Activated CD8-positive, alpha-beta T cell treated with anti-CD3 and anti-CD28 coated beads for 36 hours (primary cell): ENCODE measurements around the gene MTUS2. TPM values are rescaled to one million over a fixed set of nuclear protein-coding genes. Genes with fewer than 3 reads are reported as not detected.
A peak's percentile ranks its signal among the peaks of the same experiment; 100 is the strongest.

Experiments
- ATAC-seq: fragments of 200-7000 bp; cut with Tn5 transposase; one replicate; pipeline ENCODE4 v1.10.0; 2021; ENCODE audit warnings: mild to moderate bottlenecking, moderate library complexity
- CTCF ChIA-PET: fragments of 350-600 bp; sonication (Branson Sonifier 250); formaldehyde crosslinking; loops from one replicate; lab custom pipeline; 2021; ENCODE audit warnings: antibody characterized with exemption; lab: Charles Lee
- POLR2A ChIA-PET: fragments of 350-600 bp; sonication (Branson Sonifier 250); formaldehyde crosslinking; loops from one replicate; lab custom pipeline; 2021; ENCODE audit warnings: antibody characterized with exemption; lab: Charles Lee
- DNase-seq: peaks from one replicate; pipeline ENCODE4 v3.0.0-alpha.2; 2020
- H3K27ac Mint-ChIP-seq: one replicate; pipeline ENCODE4 v1.8.0; 2021; ENCODE audit warnings: mild to moderate bottlenecking, mixed read lengths
- H3K27me3 Mint-ChIP-seq: one replicate; pipeline ENCODE4 v1.8.0; 2021; ENCODE audit warnings: mixed read lengths
- H3K36me3 Mint-ChIP-seq: one replicate; pipeline ENCODE4 v1.8.0; 2021; ENCODE audit warnings: low read depth, mixed read lengths
- H3K4me1 Mint-ChIP-seq: one replicate; pipeline ENCODE4 v1.8.0; 2021; ENCODE audit warnings: low read depth, mixed read lengths
- H3K4me3 Mint-ChIP-seq: one replicate; pipeline ENCODE4 v1.8.0; 2021; ENCODE audit warnings: mild to moderate bottlenecking, moderate library complexity, mixed read lengths
- H3K9me3 Mint-ChIP-seq: one replicate; pipeline ENCODE4 v1.8.0; 2021; ENCODE audit warnings: mixed read lengths
- intact Hi-C: fragments of 100-400 bp; cut with micrococcal nuclease; formaldehyde crosslinking; loops from one replicate; pipeline ENCODE4 v1.10.0; 2022
- total RNA-seq, 2 experiments: library from RNA; stranded (reverse); gene quantifications; one replicate each; pipeline ENCODE4 v1.2.3, GENCODE V29; 2021
- TF ChIP-seq, protein P1 (sequence below): fragments of 200-600 bp; IDR thresholded peaks from one replicate; pipeline ENCODE4 v1.8.0; 2022; ENCODE audit warnings: antibody characterized with exemption, mild to moderate bottlenecking

Gene MTUS2
- total RNA-seq, 2 experiments from 2014 or later, result not detected

DNA sequence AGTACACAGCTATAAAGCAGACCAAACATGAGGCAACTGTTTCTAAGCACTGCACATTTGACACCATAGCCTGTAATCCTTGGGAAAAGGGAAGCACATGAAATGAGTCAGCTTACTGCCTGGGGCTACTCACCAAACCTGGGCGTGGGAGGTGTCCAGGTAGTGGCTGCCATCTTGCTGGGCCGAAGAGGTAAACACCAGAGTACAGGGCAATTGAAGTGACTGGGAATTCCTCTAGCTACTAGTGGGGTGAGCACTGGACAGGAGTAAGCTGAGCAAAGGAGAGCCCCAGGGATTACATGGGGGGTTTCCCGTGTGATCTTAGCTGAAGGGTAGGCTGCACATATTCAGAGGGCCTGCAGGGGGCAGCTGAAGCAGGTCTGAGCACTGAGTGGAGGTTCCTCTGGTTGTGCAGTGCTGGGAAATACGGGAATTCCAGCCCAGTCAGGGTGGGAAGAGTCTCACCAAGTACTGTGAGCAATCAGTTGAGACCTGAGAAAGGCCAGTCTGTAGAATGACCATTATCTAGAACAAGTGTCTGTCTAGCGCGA is 634.9 kb downstream of the MTUS2 start:
- peak; percentile 14 for DNase-seq
- H3K27me3 Mint-ChIP-seq, result peaks cover 14% of the 10 kb centered on the region
- H3K4me1 Mint-ChIP-seq, result no peaks in the 10 kb centered on the region
- H3K9me3 Mint-ChIP-seq, result no peaks in the 10 kb centered on the region
- H3K36me3 Mint-ChIP-seq, result no peaks in the 10 kb centered on the region
- H3K4me3 Mint-ChIP-seq, result no peak overlapping the region
- no peak overlapping the region for H3K27ac Mint-ChIP-seq
- TF ChIP-seq, protein P1, sequence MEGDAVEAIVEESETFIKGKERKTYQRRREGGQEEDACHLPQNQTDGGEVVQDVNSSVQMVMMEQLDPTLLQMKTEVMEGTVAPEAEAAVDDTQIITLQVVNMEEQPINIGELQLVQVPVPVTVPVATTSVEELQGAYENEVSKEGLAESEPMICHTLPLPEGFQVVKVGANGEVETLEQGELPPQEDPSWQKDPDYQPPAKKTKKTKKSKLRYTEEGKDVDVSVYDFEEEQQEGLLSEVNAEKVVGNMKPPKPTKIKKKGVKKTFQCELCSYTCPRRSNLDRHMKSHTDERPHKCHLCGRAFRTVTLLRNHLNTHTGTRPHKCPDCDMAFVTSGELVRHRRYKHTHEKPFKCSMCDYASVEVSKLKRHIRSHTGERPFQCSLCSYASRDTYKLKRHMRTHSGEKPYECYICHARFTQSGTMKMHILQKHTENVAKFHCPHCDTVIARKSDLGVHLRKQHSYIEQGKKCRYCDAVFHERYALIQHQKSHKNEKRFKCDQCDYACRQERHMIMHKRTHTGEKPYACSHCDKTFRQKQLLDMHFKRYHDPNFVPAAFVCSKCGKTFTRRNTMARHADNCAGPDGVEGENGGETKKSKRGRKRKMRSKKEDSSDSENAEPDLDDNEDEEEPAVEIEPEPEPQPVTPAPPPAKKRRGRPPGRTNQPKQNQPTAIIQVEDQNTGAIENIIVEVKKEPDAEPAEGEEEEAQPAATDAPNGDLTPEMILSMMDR, result peak; percentile 44
- POLR2A ChIA-PET, result no interaction called here
- intact Hi-C loops, result no loop called here
- CTCF ChIA-PET, result interaction anchor here (0.8 to 2.0 kb wide), 8 partner anchors 11 to 658 kb away, joined by 3 to 7 read pairs (median 3); no protein-coding TSS in a partner anchor
- peak; percentile 55 for ATAC-seq

GRCh38 chr13:29456419-29456818 is 636.3 kb downstream of the MTUS2 start:
- DNase-seq (no peak), ATAC-seq (no peak)
- Mint-ChIP-seq H3K36me3 (no peaks in the 10 kb centered on the region), H3K9me3 (no peaks in the 10 kb centered on the region), H3K4me1 (no peaks in the 10 kb centered on the region), H3K4me3 (no peak overlapping the region), H3K27ac (no peak overlapping the region), H3K27me3 (peaks cover 17% of the 10 kb centered on the region)
- POLR2A ChIA-PET, result no interaction called here
- TF ChIP-seq, protein P1, result no peak
- CTCF ChIA-PET, result interaction anchor here (0.9 to 2.0 kb wide), 2 partner anchors 17 to 81 kb away, joined by 3 to 6 read pairs; no protein-coding TSS in a partner anchor
- intact Hi-C loops, result no loop called here

GRCh38 chr13:29457299-29457698 is 637.2 kb downstream of the MTUS2 start:
- Mint-ChIP-seq H3K9me3 (no peaks in the 10 kb centered on the region), H3K4me1 (no peaks in the 10 kb centered on the region), H3K36me3 (no peaks in the 10 kb centered on the region), H3K27me3 (peaks cover 17% of the 10 kb centered on the region), H3K27ac (no peak overlapping the region), H3K4me3 (no peak overlapping the region)
- DNase-seq (no peak), ATAC-seq (no peak)
- TF ChIP-seq, protein P1, result no peak
- intact Hi-C loops, result no loop called here
- ChIA-PET POLR2A (no interaction called here), CTCF (no interaction called here)

DNA sequence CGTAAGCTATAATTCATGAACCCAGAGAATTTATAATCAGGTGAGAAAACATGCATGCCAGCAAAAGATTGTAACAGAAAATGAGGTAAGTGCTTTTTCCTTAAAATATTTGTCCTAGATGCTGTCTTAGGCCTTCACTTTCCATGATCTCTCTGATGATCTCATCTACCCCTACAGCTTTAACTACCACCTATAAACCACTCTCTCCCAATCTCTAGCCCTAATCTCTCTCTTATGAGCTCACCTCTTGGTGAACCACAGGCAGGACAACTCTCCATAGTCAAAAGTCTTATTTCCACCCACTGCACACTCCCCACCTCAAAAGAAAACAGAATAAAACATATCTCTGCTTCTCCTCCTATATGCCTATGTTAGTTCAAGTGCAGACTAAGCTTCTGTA is 638.3 kb downstream of the MTUS2 start:
- DNase-seq, result no peak
- peaks cover 15% of the 10 kb centered on the region for H3K27me3 Mint-ChIP-seq
- no peak overlapping the region for H3K27ac Mint-ChIP-seq
- H3K4me3 Mint-ChIP-seq, result no peak overlapping the region
- no peaks in the 10 kb centered on the region for H3K9me3 Mint-ChIP-seq
- ChIA-PET CTCF (interaction anchor here (1.5 kb wide), 1 partner anchor 14 kb away, joined by 3 read pairs; no protein-coding TSS in a partner anchor), POLR2A (no interaction called here)
- H3K4me1 Mint-ChIP-seq, result no peaks in the 10 kb centered on the region
- TF ChIP-seq, protein P1, result no peak
- intact Hi-C loops, result no loop called here
- ATAC-seq, result no peak
- H3K36me3 Mint-ChIP-seq, result no peaks in the 10 kb centered on the region

DNA sequence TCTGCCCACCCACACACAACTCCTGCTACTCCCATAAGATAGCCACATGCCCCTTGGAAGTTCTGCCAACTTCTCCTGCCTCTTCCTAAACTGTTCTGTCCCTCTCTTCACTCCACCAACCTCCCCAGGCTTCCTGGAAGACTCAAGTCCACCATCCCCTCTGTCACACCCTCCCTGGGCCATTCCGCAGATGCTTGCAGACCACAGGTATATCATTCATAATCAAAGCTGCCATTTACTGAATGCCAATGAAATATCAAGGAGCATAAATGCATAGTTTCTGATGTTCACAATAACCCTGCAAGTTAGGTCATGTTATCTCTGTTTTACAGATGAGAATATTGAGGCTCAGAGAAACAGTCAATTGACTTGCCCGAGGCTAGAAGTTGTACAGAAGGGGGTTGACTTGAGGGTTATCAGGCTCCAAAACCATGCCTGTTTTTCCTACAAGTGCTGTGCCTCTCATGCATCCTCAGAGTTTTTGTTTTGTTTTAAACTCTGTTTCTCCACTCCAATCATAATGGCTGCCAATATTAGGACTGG is 639.7 kb downstream of the MTUS2 start:
- POLR2A ChIA-PET, result no interaction called here
- Mint-ChIP-seq H3K9me3 (no peaks in the 10 kb centered on the region), H3K36me3 (no peaks in the 10 kb centered on the region), H3K27ac (no peak overlapping the region), H3K4me1 (no peaks in the 10 kb centered on the region), H3K27me3 (peaks cover 12% of the 10 kb centered on the region), H3K4me3 (no peak overlapping the region)
- ATAC-seq, result no peak
- CTCF ChIA-PET, result interaction anchor here (0.7 to 1.5 kb wide), 3 partner anchors 12 to 542 kb away, joined by 3 read pairs; no protein-coding TSS in a partner anchor
- TF ChIP-seq, protein P1, result no peak
- no peak for DNase-seq
- intact Hi-C loops, result no loop called here
